GM21367 (cell line): ENCODE measurements around the gene SMARCD2.
"Not testable (repeated sequence)": the region's sequence is repeated elsewhere in the genome, so short reads cannot be mapped to it uniquely, and the experiment has no call there.

Source experiments
- ATAC-seq: cut with Tn5 transposase; IDR thresholded peaks from one replicate; pipeline ENCODE4 v1.9.1; 2021; ENCODE audit not compliant: unreplicated experiment

SMARCD2 gene

GRCh38 chr17:63853260-63853659, 10.8 kb upstream of the SMARCD2 start:
- ATAC-seq, result no peak

GRCh38 chr17:63850401-63850800, 7.9 kb upstream of the SMARCD2 start:
- ATAC-seq, result no peak

- peak; percentile 72 for ATAC-seq
Measured at GRCh38 chr17:63848834-63849689, 6.6 kb upstream of the SMARCD2 start.

GRCh38 chr17:63847525-63848249, 5.2 kb upstream of the SMARCD2 start:
- no peak for ATAC-seq

GRCh38 chr17:63845509-63845908, 3.0 kb upstream of the SMARCD2 start:
- ATAC-seq, result no peak

GRCh38 chr17:63843910-63844677, 1.6 kb upstream of the SMARCD2 start:
- ATAC-seq, result no peak

GRCh38 chr17:63843387-63843888, 953 bp upstream of the SMARCD2 start:
- ATAC-seq, result not testable (repeated sequence)

GRCh38 chr17:63842173-63842539, 329 bp downstream of the SMARCD2 start:
- ATAC-seq, result peak; percentile 12

- ATAC-seq, result no peak
Measured at GRCh38 chr17:63841350-63842172, 924 bp downstream of the SMARCD2 start.

- ATAC-seq, result no peak
Measured at GRCh38 chr17:63840591-63841349, 1.7 kb downstream of the SMARCD2 start.

GRCh38 chr17:63838631-63839171, 3.8 kb downstream of the SMARCD2 start:
- ATAC-seq, result no peak

GRCh38 chr17:63837962-63838600, 4.4 kb downstream of the SMARCD2 start:
- ATAC-seq, result no peak

- ATAC-seq, result no peak
Measured at GRCh38 chr17:63837480-63837879, 5.0 kb downstream of the SMARCD2 start.

GRCh38 chr17:63836811-63837210, 5.7 kb downstream of the SMARCD2 start:
- no peak for ATAC-seq

GRCh38 chr17:63835167-63835720, 7.2 kb downstream of the SMARCD2 start:
- no peak for ATAC-seq

GRCh38 chr17:63834431-63835166, 7.9 kb downstream of the SMARCD2 start:
- ATAC-seq, result peak; percentile 43

- no peak for ATAC-seq
Measured at GRCh38 chr17:63833741-63834373, 8.6 kb downstream of the SMARCD2 start.
